NCI-H2107 (cell line): ENCODE measurements around the gene CD82.
"Not testable (repeated sequence)": the region's sequence is repeated elsewhere in the genome, so short reads cannot be mapped to it uniquely, and the experiment has no call there.

ENCODE experiments used
- DNase-seq: peaks from one replicate; lab custom pipeline; 2025; lab: John Stamatoyannopoulos, UW

CD82 gene

GRCh38 chr11:44533921-44534711 lies 31.3 kb upstream of the CD82 start:
- DNase-seq = no peak

- no peak for DNase-seq
Measured at GRCh38 chr11:44535191-44535980, 30.1 kb upstream of the CD82 start.

- no peak for DNase-seq
Measured at GRCh38 chr11:44536788-44537516, 28.5 kb upstream of the CD82 start.

GRCh38 chr11:44537679-44538078 lies 27.8 kb upstream of the CD82 start:
- DNase-seq = no peak

DNA sequence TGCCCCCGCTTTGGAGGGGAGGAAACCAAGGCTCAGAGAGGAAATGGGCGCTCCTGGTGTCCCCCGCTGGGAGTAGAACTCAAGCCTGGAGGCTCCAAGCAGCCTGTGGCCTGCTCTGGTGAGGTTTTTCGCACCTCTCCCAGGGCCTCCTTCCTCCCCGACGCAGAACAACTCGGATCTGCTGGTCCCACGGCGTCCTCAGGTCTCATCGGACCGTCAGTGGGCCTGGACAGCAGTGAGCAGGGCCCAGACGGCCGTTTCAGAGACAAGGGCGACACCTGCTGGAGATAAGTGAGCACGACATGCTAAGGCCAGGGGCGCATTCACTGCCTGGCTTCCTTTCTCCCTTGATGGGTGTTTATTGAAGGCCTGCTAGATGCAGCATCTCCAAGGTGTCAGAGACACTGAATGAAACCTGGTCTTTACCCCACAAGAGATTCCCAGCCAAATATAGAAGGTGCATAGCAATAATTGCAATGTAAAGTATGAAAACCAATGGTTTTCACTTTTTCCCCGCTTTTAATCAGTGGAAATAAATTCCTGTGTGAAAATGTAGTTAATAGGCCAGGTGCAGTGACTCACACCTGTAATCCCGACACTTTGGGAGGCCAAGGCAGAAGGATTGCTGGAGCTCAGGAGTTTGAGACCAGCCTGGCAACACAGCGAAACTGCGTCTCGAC lies 26.9 kb upstream of the CD82 start:
- DNase-seq = peak; percentile 19

DNA sequence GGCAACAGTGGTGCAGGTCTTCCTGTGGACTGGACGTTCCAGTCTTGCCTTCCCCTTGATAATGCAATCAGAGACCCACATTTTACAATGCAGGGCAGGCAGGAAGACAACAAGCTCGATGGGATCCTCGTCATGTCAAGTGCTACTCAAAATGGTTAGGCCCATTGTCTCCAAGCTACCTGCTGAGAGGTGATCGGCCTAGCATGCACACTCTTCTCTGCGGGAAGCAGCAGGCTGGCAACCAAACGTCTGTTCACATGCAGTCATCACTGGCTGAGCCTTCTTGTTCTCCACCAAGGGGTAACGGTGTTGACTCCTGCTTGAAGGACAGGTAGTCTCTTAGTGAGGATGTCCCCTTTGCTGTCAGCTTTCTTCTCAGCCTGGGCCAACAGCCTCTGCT lies 25.5 kb upstream of the CD82 start:
- DNase-seq = peak; percentile 54

- no peak for DNase-seq
Measured at GRCh38 chr11:44540667-44541066, 24.8 kb upstream of the CD82 start.

DNA sequence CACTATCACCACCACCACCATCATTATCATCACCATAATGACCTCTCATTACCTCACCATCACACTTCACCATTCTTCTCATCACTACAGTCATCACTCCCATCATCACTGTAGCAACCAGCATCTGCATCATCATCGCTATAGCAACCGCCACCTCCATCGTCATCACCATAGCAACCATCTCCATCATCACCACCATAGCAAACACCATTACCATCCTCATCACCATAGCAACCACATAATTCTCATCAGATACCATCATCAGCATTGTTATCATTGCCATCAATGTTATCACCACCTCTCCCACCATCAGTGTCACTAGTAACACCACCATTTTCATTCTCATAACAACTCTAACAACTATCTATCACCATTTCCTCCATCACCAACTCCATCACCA lies 23.1 kb upstream of the CD82 start:
- DNase-seq = no peak

- not testable (repeated sequence) for DNase-seq
Measured at GRCh38 chr11:44546984-44547383, 18.5 kb upstream of the CD82 start.

DNA sequence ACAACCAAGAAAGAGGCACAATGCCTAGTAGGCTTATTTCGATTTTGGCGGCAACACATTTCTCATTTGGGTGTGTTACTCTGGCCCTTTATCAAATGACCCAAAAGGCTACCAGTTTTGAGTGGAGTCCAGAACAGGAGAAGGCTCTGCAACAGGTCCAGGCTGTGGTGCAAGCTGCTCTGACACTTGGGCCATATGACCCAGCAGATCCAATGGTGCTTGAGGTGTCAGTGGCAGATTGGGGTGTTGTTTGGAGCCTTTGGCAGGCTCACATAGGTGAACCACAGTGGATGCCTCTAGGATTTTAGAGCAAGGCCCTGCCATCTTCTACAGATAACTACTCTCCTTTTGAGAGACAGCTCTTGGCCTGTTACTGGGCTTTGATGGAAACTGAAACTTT lies 17.9 kb upstream of the CD82 start:
- DNase-seq = not testable (repeated sequence)

DNA sequence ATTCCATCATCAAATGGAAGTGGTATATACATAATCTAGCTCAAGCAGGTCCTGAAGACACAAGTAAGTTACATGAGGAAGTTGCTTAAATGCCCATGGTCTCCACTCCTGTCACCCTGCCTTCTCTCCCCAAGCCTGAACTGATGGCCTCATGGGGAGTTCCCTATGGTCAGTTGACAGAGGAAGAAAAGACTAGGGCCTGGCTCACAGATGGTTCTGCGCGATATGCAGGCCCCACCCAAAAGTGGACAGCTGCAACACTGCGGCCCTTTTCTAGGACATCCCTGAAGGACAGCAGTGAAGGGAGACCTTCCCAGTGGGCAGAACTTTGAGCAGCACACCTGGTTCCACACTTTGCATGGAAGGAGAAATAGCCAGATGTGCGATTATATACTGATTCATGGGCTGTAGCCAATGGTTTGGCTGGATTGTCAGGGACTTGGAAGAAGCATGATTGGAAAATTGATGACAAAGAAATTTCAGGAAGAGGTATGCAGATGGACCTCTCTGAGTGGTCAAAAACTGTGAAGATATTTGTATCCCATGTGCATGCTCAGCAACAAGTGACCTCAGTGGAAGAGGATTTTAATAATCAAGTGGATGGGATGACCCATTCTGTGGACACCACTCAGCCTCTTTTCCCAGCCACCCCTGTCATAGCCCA lies 17.3 kb upstream of the CD82 start:
- no peak for DNase-seq

DNA sequence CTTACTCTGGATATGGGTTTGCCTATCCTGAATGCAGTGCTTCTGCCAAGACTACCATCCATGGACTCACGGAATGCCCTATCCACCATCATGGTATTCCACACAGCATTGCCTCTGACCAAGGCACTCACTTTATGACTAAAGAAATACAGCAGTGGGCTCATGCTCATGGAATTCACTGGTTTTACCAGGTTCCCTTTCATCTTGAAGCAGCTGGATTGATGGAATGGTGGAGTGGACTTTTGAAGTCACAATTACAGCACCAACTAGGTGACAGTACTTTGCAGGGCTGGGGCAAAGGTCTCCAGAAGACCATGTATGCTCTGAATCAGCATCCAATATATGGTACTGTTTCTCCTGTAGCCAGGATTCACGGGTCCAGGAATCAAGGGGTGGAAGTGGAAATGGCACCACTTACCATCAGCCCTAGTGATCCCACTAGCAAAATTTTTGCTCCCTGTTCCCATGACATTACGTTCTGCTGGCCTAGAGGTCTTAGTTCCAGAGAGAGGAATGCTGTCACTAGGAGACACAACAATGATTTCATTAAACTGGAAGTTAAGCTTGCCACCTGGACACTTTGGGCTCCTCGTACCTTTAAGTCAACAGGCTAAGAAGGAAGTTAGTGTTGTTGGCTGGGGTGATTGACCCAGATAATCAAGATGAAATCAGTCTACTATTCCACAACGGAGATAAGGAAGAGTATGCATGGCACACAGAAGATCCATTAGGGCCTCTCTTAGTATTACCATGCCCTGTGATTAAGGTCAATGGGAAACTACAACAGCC lies 16.3 kb upstream of the CD82 start:
- DNase-seq = not testable (repeated sequence)

- no peak for DNase-seq
Measured at GRCh38 chr11:44550123-44550522, 15.3 kb upstream of the CD82 start.

DNA sequence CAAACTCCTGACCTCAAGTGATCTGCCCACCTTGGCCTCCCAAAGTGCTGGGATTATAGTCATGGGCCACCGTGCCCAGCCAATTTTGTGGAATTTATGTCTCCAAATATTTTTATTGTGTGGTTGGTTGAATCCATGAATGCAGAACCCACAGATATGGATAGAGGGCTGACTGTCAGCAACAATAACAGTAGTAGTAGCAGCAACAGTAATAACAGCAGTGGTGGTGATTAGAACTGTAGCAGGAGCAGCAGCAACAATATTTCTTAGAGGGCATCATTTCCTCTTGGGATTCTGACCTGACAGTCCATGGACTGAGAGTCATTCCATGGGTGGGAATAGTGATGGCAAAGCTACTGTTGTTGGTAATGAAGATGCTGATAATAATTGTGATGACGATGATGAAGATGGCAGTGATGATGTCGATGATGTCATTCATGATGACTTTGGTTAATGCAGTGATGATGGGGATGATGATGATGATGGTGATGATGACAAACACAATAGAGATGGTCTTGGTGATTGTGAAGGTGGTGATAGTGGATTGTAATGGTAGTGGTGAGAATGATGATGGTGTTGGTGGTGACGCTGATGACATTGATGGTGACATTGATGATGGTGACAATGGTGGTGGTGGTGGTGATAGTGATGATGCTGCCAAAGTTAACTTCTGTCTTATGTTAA lies 13.9 kb upstream of the CD82 start:
- DNase-seq = no peak

- no peak for DNase-seq
Measured at GRCh38 chr11:44555031-44555800, 10.2 kb upstream of the CD82 start.

DNA sequence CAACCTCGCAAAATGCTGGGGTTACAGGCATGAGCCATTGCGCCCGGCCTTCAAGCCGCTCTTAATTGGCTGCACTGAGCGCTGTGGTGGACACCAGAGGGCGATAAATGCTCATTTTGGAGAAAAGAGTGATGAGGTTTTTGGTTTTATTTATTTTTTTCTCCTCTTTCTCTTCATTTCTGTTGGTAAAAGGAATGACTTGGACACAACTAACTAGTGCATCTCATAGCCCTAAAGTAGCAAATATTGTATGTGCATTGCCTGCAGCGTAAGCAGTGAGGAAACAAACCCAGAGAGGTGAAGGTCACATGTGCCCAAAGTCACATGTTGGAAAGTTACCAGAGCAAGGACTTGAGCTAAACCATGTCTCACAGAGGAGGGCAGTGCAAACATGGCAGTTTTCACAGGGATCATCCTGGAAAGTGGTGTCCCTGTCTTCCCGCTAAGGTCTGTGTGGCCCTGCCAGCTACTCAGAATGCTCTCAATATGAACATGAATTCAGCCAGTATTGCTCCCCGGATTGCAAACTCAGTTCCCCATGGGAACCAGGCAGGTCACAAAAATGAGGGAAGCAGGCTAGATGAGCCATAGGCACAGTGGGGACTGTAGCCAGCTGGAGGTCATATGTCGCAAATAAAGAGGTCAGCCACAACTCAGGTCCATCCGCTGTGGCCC lies 8.6 kb upstream of the CD82 start:
- DNase-seq = no peak

DNA sequence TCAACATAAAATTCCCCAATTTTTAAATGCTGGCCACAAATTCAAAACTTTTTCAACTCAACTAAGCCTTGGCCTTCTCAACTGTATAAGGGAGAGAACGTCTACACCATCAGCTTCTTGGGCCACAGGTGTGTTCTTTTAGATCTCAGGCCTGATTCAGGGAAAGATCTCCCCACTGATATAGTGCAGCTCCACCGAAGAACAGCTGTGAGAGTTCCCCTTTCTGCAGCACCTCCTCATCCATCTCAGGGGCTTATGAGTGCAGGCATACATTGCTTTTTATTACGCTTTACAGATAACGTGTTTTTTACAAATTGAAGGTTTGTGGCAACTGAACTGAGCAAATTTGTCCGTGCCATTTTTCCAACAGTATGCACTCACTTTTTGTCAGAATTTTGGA lies 8.0 kb upstream of the CD82 start:
- no peak for DNase-seq

- DNase-seq = no peak
Measured at GRCh38 chr11:44559207-44559939, 6.1 kb upstream of the CD82 start.
